ENCODE data around the gene OPTC.
"Not testable (repeated sequence)": the region's sequence is repeated elsewhere in the genome, so short reads cannot be mapped to it uniquely, and the experiment has no call there.

OPTC gene

DNA sequence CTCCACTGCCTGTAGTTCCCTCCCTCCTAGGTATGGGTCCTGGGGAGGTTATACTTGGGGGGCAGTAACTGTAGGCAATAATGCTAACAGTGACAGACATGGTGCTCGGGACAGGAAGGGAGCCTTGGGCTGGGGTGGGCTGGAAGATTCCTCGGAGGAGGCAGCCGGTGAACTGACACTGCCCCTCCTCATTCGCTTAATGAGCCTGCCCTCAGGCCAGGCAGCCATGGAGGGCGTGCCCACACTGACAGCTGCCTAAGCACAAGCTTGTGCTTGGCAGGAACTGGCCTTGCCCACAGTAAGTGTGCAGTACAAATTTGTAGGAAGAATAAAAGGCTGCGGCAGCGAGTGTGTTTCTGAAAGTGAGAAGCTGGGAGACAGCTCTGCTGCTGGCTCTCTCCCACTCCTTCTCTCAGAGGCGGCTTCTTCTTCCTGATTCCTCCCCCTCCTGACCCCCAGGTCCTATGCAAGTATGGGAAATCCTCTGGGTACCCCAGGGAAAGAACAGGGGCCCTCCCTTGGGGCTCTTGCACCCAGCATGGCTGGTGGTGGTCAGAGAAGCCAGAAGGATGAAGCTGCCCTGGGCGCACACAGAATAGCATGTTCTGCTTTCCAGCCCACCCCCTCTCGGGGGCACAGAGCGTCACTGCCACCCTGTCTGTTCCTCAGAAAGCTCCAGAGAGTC, 23.6 kb downstream of the OPTC start:
- H3K4me3 ChIP-seq (replicated peaks; ENCODE audit: low read depth, low read length) = no peak overlapping the region
- DNase-seq (ENCODE audit: extremely low read depth, low read depth) = no peak
- TF ChIP-seq, protein P1, sequence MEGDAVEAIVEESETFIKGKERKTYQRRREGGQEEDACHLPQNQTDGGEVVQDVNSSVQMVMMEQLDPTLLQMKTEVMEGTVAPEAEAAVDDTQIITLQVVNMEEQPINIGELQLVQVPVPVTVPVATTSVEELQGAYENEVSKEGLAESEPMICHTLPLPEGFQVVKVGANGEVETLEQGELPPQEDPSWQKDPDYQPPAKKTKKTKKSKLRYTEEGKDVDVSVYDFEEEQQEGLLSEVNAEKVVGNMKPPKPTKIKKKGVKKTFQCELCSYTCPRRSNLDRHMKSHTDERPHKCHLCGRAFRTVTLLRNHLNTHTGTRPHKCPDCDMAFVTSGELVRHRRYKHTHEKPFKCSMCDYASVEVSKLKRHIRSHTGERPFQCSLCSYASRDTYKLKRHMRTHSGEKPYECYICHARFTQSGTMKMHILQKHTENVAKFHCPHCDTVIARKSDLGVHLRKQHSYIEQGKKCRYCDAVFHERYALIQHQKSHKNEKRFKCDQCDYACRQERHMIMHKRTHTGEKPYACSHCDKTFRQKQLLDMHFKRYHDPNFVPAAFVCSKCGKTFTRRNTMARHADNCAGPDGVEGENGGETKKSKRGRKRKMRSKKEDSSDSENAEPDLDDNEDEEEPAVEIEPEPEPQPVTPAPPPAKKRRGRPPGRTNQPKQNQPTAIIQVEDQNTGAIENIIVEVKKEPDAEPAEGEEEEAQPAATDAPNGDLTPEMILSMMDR (IDR thresholded peaks at IDR 0.05; ENCODE audit: low read depth, low read length, missing control alignments) = no peak

DNA sequence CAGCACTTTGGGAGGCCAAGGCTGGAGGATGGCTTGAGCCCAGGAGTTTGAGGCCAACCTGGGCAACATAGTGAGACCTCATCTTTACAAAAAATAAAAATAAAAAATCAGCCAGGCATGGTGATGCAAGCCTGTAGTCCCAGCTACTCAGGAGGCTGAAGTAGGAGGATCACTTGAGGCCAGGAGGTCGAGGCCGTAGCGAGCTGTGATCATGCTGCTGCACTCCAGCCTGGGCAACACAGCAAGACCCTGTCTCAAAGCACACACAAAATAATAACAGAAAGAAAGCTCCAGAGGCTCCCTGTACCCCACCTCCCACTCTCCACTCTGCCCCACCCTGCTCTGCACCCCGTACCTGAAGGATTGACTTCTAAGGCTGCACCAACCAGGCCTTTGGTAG, 24.2 kb downstream of the OPTC start:
- H3K4me3 ChIP-seq (replicated peaks; ENCODE audit: low read depth, low read length); DNase-seq (ENCODE audit: extremely low read depth, low read depth): not testable (repeated sequence)

DNA sequence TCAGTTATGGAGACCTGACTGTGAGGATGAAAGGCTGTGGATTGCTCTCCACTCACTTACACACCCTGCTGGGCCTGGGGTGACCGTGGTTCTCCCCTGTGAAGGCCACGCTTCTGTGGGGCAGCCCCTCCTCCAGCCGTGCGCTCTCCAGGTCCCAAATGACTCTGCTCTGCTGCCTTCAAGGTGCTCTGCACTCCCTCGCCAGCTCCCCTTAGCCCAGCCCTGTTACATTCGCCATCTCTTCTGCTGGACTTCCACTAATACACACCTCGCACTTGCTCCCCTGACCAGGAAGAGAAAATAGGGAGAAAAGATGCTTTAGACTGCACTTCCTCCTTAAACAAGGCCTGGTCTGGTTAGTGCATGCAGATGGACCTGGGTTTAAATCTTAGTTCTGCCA, 24.6 kb downstream of the OPTC start:
- TF ChIP-seq, protein P1 (IDR thresholded peaks at IDR 0.05; ENCODE audit: low read depth, low read length, missing control alignments) = no peak
- H3K4me3 ChIP-seq (replicated peaks; ENCODE audit: low read depth, low read length) = no peak overlapping the region
- no peak for DNase-seq (ENCODE audit: extremely low read depth, low read depth)

DNA sequence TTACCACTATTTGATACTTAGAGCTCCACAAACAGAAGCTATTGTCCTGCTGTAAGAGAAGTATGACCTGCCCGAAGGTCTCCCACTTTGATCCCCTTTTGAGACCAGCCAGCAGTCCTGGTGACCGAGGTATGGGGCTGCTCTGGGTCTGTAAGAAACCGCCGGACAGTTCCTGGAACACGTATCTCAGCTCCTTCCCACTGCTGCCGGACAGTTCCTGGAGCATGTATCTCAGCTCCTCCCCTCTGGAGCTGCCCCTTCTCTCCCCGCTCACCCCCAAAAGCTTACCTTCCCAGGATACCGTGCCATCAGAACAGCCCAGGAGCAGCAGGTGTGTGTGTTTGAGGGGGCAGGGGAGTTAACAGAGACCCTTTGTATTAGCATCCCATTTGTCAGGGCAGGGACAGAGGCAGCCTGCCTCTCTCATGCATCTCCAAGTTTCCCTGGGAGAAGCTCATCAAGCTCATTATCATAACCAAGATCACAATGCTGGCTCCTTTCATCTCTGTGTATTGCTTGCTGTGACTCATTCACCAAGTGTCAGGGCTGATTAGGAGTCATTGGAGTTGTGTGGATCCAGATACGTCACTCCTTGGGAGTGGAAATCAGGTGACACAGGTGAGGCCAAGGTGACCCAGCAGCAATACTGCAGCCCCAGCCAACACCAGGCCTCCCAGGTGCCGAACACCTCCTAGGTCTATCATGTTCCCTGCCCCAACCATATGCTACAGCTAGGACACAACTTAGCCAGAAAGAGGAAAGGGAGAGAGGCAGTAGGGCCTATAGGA, 25.3 kb downstream of the OPTC start:
- TF ChIP-seq, protein P1 (IDR thresholded peaks at IDR 0.05; ENCODE audit: low read depth, low read length, missing control alignments) = no peak
- no peak overlapping the region for H3K4me3 ChIP-seq (replicated peaks; ENCODE audit: low read depth, low read length)
- no peak for DNase-seq (ENCODE audit: extremely low read depth, low read depth)

DNA sequence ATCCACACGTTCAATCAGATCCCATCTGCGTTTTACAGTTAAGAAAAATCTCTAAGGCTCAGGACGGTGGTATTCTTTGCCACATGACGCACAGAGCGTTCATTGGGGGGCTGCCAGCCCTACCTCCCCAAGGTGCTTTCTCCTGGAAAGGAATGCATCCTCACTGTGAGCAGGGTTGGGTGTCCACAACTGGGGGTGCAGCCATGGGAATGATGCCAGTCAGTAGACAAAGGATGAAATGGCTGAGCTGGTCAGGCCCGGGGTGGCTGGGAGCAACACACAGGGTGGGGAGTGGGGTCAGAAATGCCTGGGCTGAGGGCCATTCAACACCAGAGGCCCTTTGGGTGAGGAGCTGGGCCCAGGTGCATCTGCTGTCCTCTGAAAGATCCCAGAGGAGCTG, 25.9 kb downstream of the OPTC start:
- DNase-seq (ENCODE audit: extremely low read depth, low read depth) = no peak
- TF ChIP-seq, protein P1 (IDR thresholded peaks at IDR 0.05; ENCODE audit: low read depth, low read length, missing control alignments) = no peak
- H3K4me3 ChIP-seq (replicated peaks; ENCODE audit: low read depth, low read length) = no peak overlapping the region

DNA sequence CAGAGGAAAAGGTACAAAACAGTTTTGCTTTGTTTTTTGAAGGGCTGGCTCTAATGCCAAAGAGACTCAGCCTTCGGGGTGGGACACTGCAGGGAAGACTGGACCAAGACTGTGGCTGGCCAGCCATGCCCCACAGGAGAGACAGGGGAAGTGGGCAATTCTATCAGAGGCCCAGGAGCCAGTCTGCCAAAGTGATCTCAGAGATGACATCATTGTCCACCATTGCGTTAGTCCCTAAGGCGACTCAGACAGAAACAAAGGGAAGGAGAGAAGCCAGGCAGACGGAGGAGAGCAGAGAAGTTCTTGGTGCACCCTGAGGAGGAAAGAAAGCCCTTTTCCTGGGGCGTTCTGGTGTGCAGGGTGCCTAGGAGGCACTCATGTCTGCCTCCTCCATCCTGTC, 26.4 kb downstream of the OPTC start:
- no peak for DNase-seq (ENCODE audit: extremely low read depth, low read depth)
- no peak overlapping the region for H3K4me3 ChIP-seq (replicated peaks; ENCODE audit: low read depth, low read length)
- TF ChIP-seq, protein P1 (IDR thresholded peaks at IDR 0.05; ENCODE audit: low read depth, low read length, missing control alignments) = no peak

DNA sequence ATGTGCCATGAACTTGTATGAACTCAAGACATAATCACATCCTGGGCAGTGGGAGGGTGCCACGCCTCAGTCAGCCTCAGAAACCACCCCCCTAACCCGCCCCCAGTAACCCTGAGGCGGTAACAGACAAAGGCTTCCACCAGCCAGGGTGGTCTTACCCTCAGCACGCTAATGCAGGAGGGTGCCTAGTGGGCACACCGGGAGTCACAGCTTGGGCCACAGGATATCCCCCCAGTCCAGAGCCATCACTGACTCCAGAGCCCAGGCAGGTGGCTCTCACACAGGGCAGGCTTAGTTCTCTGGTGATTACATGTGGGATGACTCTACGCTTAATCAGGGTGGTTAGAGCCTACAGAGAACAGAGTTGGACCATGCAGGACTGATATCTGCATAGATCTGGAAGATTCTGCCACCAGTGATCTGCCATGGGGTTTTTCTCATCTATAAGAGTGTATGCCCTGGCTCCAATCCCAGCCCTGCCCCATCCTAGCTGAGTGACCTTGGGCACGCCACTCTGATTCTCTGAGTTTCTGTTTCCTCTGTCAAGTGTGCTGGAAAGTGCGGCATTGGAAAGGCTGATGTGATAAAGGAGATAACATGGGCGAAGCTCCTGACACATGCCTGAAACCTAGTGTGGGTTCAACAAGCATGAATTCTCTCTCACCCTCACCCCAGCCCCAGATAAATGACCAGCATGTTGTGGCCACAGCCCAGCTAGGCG, 27.3 kb downstream of the OPTC start:
- TF ChIP-seq, protein P1 (IDR thresholded peaks at IDR 0.05; ENCODE audit: low read depth, low read length, missing control alignments) = no peak
- no peak overlapping the region for H3K4me3 ChIP-seq (replicated peaks; ENCODE audit: low read depth, low read length)
- no peak for DNase-seq (ENCODE audit: extremely low read depth, low read depth)
